Measurements from ENCODE around the gene MMAB. TPM values are rescaled to one million over a fixed set of nuclear protein-coding genes. Genes with fewer than 3 reads are reported as not detected.

Gene MMAB
- total and polyA plus RNA-seq, 4 experiments from 2014 or later, result 16.0 to 30.2 (median 17.0) TPM

DNA sequence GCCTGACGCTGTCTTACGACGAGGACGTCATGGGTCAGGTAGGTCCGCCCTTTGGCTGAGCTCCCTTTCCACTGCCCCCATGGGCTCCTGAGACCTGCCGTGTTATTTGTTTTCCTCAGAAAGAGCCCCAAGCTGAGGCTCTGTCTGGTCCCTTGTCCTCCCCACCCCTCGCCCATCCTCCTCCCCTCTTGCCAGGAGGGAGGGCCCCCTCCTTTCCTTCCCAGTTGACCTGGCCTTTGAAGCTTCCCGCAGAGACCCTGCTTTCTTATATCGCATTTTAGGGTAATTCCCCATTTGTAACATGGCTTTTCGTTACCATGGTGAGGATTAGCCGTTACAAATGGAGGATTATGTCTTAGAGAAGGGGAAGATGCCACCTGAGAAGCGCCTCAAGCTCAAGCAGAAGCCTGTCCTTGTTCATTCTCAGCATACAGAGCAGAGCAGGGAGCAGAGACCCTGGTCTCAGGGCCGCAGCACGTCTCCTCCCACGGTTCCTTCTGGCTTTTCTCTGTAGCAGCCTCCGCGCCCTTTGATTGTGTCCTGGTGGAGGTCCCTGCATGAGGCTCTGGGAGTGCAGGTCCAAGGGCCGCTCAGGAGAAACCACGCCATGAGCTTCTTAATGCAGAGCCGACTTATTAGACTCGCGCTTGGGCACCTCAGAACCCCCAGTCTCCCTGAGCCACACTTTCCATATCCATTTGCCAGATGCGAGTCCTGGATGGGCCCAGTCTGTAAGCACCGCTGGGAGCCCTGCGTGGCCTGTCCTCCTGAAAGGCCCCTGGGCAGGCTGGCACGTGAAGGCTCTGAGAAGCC is 48.6 kb downstream of the MMAB start:
- no peak for DNase-seq
- POLR2A ChIA-PET (ENCODE audit: partially characterized antibody), result no interaction called here

DNA sequence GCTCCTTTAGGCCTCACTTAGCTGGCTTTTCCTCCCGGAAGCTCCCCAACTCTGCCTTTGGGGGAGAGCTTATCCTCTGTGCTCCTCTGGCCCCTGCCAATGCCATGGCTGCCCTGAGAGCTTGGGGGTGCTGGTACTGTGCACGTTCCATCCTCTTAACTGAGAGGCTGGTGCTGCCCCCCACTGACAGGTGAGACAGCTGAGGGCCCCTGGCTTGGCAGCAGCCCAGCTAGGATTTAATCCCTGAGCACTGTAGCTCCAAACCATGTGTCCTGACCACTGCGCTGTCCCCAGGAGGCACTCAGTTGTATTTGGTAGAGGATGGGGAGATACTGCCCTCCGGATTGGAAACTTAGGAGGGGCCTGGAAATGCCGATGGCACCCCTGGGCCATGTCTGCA is 49.8 kb downstream of the MMAB start:
- no peaks in the 10 kb centered on the region for H3K9me3 Mint-ChIP-seq
- no peak overlapping the region for H3K27ac Mint-ChIP-seq
- POLR2A ChIA-PET (ENCODE audit: partially characterized antibody), result no interaction called here
- CTCF ChIA-PET (ENCODE audit: partially characterized antibody), result interaction anchor here (1.1 kb wide), 1 partner anchor 13 kb away, joined by 3 read pairs; no protein-coding TSS in a partner anchor
- no peak overlapping the region for H3K4me3 Mint-ChIP-seq
- H3K36me3 ChIP-seq (ENCODE audit: insufficient read depth, low read length), result peaks cover 75% of the 10 kb centered on the region
- no peaks in the 10 kb centered on the region for H3K4me1 ChIP-seq (ENCODE audit: insufficient read depth, low read length)
- no peak overlapping the region for H3K27ac ChIP-seq (ENCODE audit: low read depth, low read length)
- H3K27me3 Mint-ChIP-seq, result no peaks in the 10 kb centered on the region
- no peaks in the 10 kb centered on the region for H3K4me1 Mint-ChIP-seq
- no peak overlapping the region for H3K4me3 ChIP-seq (ENCODE audit: low read length in 2 of 2)
- intact Hi-C loops (cut with micrococcal nuclease), result no loop called here
- H3K36me3 Mint-ChIP-seq, result peaks cover 54 to 86% of the 10 kb centered on the region in 2 donors
- DNase-seq, result no peak
- no peaks in the 10 kb centered on the region for H3K9me3 ChIP-seq (ENCODE audit: control insufficient read depth in 1 of 2, low read length in 2 of 2)
- no peaks in the 10 kb centered on the region for H3K27me3 ChIP-seq (ENCODE audit: insufficient read depth, low read length)

More for the DNA sequence above, 48.6 kb downstream of the MMAB start:
- Mint-ChIP-seq H3K27ac (peak overlapping the region in 1 of 7 donors; percentile 48), H3K9me3 (no peaks in the 10 kb centered on the region), H3K36me3 (peaks cover 48 to 80% of the 10 kb centered on the region in 2 donors), H3K4me3 (no peak overlapping the region), H3K27me3 (no peaks in the 10 kb centered on the region), H3K4me1 (no peaks in the 10 kb centered on the region)
- H3K9me3 ChIP-seq (ENCODE audit: control insufficient read depth in 1 of 2, low read length in 2 of 2), result no peaks in the 10 kb centered on the region
- peaks cover 69% of the 10 kb centered on the region for H3K36me3 ChIP-seq (ENCODE audit: insufficient read depth, low read length)
- no peak overlapping the region for H3K27ac ChIP-seq (ENCODE audit: low read depth, low read length)
- no peak overlapping the region for H3K4me3 ChIP-seq (ENCODE audit: low read length in 2 of 2)
- no peaks in the 10 kb centered on the region for H3K27me3 ChIP-seq (ENCODE audit: insufficient read depth, low read length)
- intact Hi-C loops (cut with micrococcal nuclease), result no loop called here
- H3K4me1 ChIP-seq (ENCODE audit: insufficient read depth, low read length), result no peaks in the 10 kb centered on the region
- CTCF ChIA-PET (ENCODE audit: partially characterized antibody), result interaction anchor here (1.1 to 1.3 kb wide), 3 partner anchors 8 to 91 kb away, joined by 3 to 4 read pairs (median 3); no protein-coding TSS in a partner anchor

DNA sequence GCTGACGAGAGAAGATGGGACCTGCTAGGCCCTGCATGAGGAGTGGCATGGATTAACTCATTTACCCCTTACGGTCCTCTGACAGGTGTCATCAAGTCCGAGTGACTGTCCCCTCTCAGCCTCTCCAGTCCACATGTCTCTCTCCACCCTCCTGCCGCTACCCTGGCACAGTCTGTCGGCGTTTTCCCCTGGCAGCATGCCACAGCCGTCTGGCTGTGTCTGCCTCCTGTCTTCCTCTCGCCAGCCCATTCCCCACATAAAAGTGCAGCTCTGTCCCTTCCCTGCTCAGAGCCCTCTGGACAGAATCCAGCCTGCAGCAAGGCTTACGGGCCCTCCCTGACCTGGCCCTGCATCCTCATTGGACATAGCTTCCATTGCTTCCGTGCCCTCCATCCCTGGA is 50.2 kb downstream of the MMAB start:
- H3K4me1 ChIP-seq (ENCODE audit: insufficient read depth, low read length), result no peaks in the 10 kb centered on the region
- no peak overlapping the region for H3K27ac ChIP-seq (ENCODE audit: low read depth, low read length)
- DNase-seq, result no peak
- no peaks in the 10 kb centered on the region for H3K9me3 Mint-ChIP-seq
- intact Hi-C loops (cut with micrococcal nuclease), result no loop called here
- no peak overlapping the region for H3K4me3 Mint-ChIP-seq
- peaks cover 58 to 87% of the 10 kb centered on the region in 2 donors for H3K36me3 Mint-ChIP-seq
- H3K36me3 ChIP-seq (ENCODE audit: insufficient read depth, low read length), result peaks cover 78% of the 10 kb centered on the region
- H3K27me3 ChIP-seq (ENCODE audit: insufficient read depth, low read length), result no peaks in the 10 kb centered on the region
- no peaks in the 10 kb centered on the region for H3K27me3 Mint-ChIP-seq
- H3K4me1 Mint-ChIP-seq, result no peaks in the 10 kb centered on the region
- peak overlapping the region in 1 of 7 donors; percentile 38 for H3K27ac Mint-ChIP-seq
- H3K4me3 ChIP-seq (ENCODE audit: low read length in 2 of 2), result no peak overlapping the region
- ChIA-PET POLR2A (ENCODE audit: partially characterized antibody) (no interaction called here), CTCF (ENCODE audit: partially characterized antibody) (interaction anchor here (1.1 kb wide), 1 partner anchor 12 kb away, joined by 3 read pairs; no protein-coding TSS in a partner anchor)
- no peaks in the 10 kb centered on the region for H3K9me3 ChIP-seq (ENCODE audit: control insufficient read depth in 1 of 2, low read length in 2 of 2)

- Mint-ChIP-seq H3K27ac (no peak overlapping the region), H3K27me3 (no peaks in the 10 kb centered on the region), H3K9me3 (no peaks in the 10 kb centered on the region), H3K4me1 (no peaks in the 10 kb centered on the region), H3K4me3 (no peak overlapping the region), H3K36me3 (peaks cover 64 to 88% of the 10 kb centered on the region in 2 donors)
- Histone ChIP-seq H3K4me3 (ENCODE audit: low read length in 2 of 2) (no peak overlapping the region), H3K4me1 (ENCODE audit: insufficient read depth, low read length) (no peaks in the 10 kb centered on the region), H3K27me3 (ENCODE audit: insufficient read depth, low read length) (no peaks in the 10 kb centered on the region), H3K36me3 (ENCODE audit: insufficient read depth, low read length) (peaks cover 78% of the 10 kb centered on the region), H3K27ac (ENCODE audit: low read depth, low read length) (no peak overlapping the region), H3K9me3 (ENCODE audit: control insufficient read depth in 1 of 2, low read length in 2 of 2) (no peaks in the 10 kb centered on the region)
- ChIA-PET POLR2A (ENCODE audit: partially characterized antibody) (no interaction called here), CTCF (ENCODE audit: partially characterized antibody) (interaction anchor here (1.3 kb wide), 1 partner anchor 252 kb away, joined by 3 read pairs; no protein-coding TSS in a partner anchor)
- intact Hi-C loops (cut with micrococcal nuclease), result no loop called here
- DNase-seq, result no peak
Observed at GRCh38 chr12:109521831-109522230, 51.5 kb downstream of the MMAB start.

GRCh38 chr12:109519787-109520186 is 53.5 kb downstream of the MMAB start:
- H3K4me1 ChIP-seq (ENCODE audit: insufficient read depth, low read length), result no peaks in the 10 kb centered on the region

GRCh38 chr12:109518820-109519665 is 54.3 kb downstream of the MMAB start:
- intact Hi-C loops (cut with micrococcal nuclease), result no loop called here
- H3K4me3 ChIP-seq (ENCODE audit: low read length in 2 of 2), result no peak overlapping the region
- ChIA-PET CTCF (ENCODE audit: partially characterized antibody) (interaction anchor here (0.8 to 5.4 kb wide), 7 partner anchors 9 to 326 kb away, joined by 3 to 43 read pairs (median 3); no protein-coding TSS in a partner anchor), POLR2A (ENCODE audit: partially characterized antibody) (no interaction called here)
- no peaks in the 10 kb centered on the region for H3K9me3 Mint-ChIP-seq
- no peaks in the 10 kb centered on the region for H3K27me3 ChIP-seq (ENCODE audit: insufficient read depth, low read length)
- no peaks in the 10 kb centered on the region for H3K9me3 ChIP-seq (ENCODE audit: control insufficient read depth in 1 of 2, low read length in 2 of 2)
- no peaks in the 10 kb centered on the region for H3K4me1 Mint-ChIP-seq
- no peaks in the 10 kb centered on the region for H3K4me1 ChIP-seq (ENCODE audit: insufficient read depth, low read length)
- no peak overlapping the region for H3K4me3 Mint-ChIP-seq
- peaks cover 71% of the 10 kb centered on the region for H3K36me3 ChIP-seq (ENCODE audit: insufficient read depth, low read length)
- H3K27me3 Mint-ChIP-seq, result no peaks in the 10 kb centered on the region
- no peak overlapping the region for H3K27ac ChIP-seq (ENCODE audit: low read depth, low read length)
- peaks cover 67 to 87% of the 10 kb centered on the region in 2 donors for H3K36me3 Mint-ChIP-seq
- no peak overlapping the region for H3K27ac Mint-ChIP-seq
- peak in 4 of 5 donors; percentile 40 to 52 (median 44) for DNase-seq

More at GRCh38 chr12:109519787-109520186, 53.5 kb downstream of the MMAB start:
- H3K27ac Mint-ChIP-seq, result peak overlapping the region in 1 of 7 donors; percentile 79
- DNase-seq, result no peak
- no peaks in the 10 kb centered on the region for H3K27me3 Mint-ChIP-seq
- no peaks in the 10 kb centered on the region for H3K4me1 Mint-ChIP-seq
- peaks cover 63 to 85% of the 10 kb centered on the region in 2 donors for H3K36me3 Mint-ChIP-seq
- Histone ChIP-seq H3K36me3 (ENCODE audit: insufficient read depth, low read length) (peaks cover 76% of the 10 kb centered on the region), H3K4me3 (ENCODE audit: low read length in 2 of 2) (no peak overlapping the region), H3K9me3 (ENCODE audit: control insufficient read depth in 1 of 2, low read length in 2 of 2) (no peaks in the 10 kb centered on the region), H3K27me3 (ENCODE audit: insufficient read depth, low read length) (no peaks in the 10 kb centered on the region), H3K27ac (ENCODE audit: low read depth, low read length) (no peak overlapping the region)
- no peak overlapping the region for H3K4me3 Mint-ChIP-seq
- intact Hi-C loops (cut with micrococcal nuclease), result no loop called here
- ChIA-PET CTCF (ENCODE audit: partially characterized antibody) (interaction anchor here (0.8 to 5.4 kb wide), 3 partner anchors 15 to 325 kb away, joined by 3 to 43 read pairs (median 4); no protein-coding TSS in a partner anchor), POLR2A (ENCODE audit: partially characterized antibody) (no interaction called here)
- H3K9me3 Mint-ChIP-seq, result no peaks in the 10 kb centered on the region

DNA sequence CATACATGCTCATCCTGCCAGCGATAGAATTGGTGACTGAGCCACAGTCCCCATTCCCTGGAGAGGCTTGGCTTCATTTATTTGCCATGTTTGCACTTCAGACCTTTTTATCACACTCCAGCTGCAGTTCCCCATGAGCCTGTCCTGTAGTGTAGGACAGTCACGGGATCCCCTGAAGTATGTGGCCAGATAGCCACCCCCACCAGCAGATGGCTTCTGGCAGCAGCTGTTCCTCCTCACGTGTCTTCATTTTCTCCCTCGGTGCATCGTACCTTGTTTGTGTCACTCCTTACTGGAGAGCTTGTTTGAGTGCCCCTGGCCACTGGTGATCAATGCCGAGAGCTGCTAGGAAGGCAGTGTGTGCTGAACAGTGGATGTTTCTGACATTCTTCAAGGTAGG is 55.7 kb downstream of the MMAB start:
- Histone ChIP-seq H3K27ac (ENCODE audit: low read depth, low read length) (no peak overlapping the region), H3K4me1 (ENCODE audit: insufficient read depth, low read length) (no peaks in the 10 kb centered on the region), H3K27me3 (ENCODE audit: insufficient read depth, low read length) (no peaks in the 10 kb centered on the region), H3K36me3 (ENCODE audit: insufficient read depth, low read length) (peaks cover 68% of the 10 kb centered on the region), H3K9me3 (ENCODE audit: control insufficient read depth in 1 of 2, low read length in 2 of 2) (no peaks in the 10 kb centered on the region), H3K4me3 (ENCODE audit: low read length in 2 of 2) (no peak overlapping the region)
- no peaks in the 10 kb centered on the region for H3K27me3 Mint-ChIP-seq
- peaks cover 69 to 86% of the 10 kb centered on the region in 2 donors for H3K36me3 Mint-ChIP-seq
- intact Hi-C loops (cut with micrococcal nuclease), result no loop called here
- peak overlapping the region in 2 of 7 donors; percentile 35 to 57 for H3K27ac Mint-ChIP-seq
- POLR2A ChIA-PET (ENCODE audit: partially characterized antibody), result no interaction called here
- CTCF ChIA-PET (ENCODE audit: partially characterized antibody), result interaction anchor here (0.9 to 5.4 kb wide), 6 partner anchors 8 to 256 kb away, joined by 3 to 43 read pairs (median 4); partner anchors contain the start of genes MMAB and MVK
- no peak overlapping the region for H3K4me3 Mint-ChIP-seq
- no peaks in the 10 kb centered on the region for H3K9me3 Mint-ChIP-seq
- no peaks in the 10 kb centered on the region for H3K4me1 Mint-ChIP-seq
- DNase-seq, result no peak
